Natural killer cell (primary cell): Measurements from ENCODE around the gene TMSB4X. TPM values are rescaled to one million over a fixed set of nuclear protein-coding genes. Genes with fewer than 3 reads are reported as not detected.
"Not testable (repeated sequence)": the region's sequence is repeated elsewhere in the genome, so short reads cannot be mapped to it uniquely, and the experiment has no call there.

Experiments used
- ATAC-seq, 3 donors: fragments of 150-1000 bp in 2 of 3; fragments of 200-7000 bp in 1 of 3; cut with Tn5 transposase; 1 replicate in 1 of 3; 2 replicates in 2 of 3; pipeline ENCODE4 v1.10.0; 2021; ENCODE audit warnings: mild to moderate bottlenecking in 2 of 3, moderate library complexity in 2 of 3
- DNase-seq, 2 donors: peaks; one replicate each; pipeline versions ENCODE4 v3.0.0 to v3.0.0-alpha.2; 2013 to 2021; ENCODE audit warnings: mixed read lengths in 1 of 2
- H3K27ac ChIP-seq: one replicate; pipeline ENCODE4 v1.5.1; 2013; ENCODE audit warnings: mild to moderate bottlenecking, low read length
- H3K27me3 ChIP-seq: one replicate; pipeline ENCODE4 v1.6.1; 2013; ENCODE audit warnings: low read length; ENCODE audit not compliant: control insufficient read depth, insufficient read depth
- H3K36me3 ChIP-seq: one replicate; pipeline ENCODE4 v1.6.1; 2013; ENCODE audit warnings: low read length; ENCODE audit not compliant: control insufficient read depth, insufficient read depth
- H3K4me1 ChIP-seq: one replicate; pipeline ENCODE4 v1.6.1; 2013; ENCODE audit warnings: low read length; ENCODE audit not compliant: control insufficient read depth, insufficient read depth
- H3K4me3 ChIP-seq: one replicate; pipeline ENCODE4 v1.5.1; 2013; ENCODE audit warnings: low read length
- H3K9me3 ChIP-seq: one replicate; pipeline ENCODE4 v1.6.1; 2013; ENCODE audit warnings: low read length; ENCODE audit not compliant: control insufficient read depth, insufficient read depth
- H3K27ac Mint-ChIP-seq, 2 donors: one replicate each; pipeline ENCODE4 v1.8.0; 2022; ENCODE audit warnings: mild to moderate bottlenecking in 2 of 2, mixed read lengths in 2 of 2, moderate library complexity in 1 of 2
- H3K27me3 Mint-ChIP-seq, 2 donors: one replicate each; pipeline ENCODE4 v1.8.0; 2022; ENCODE audit warnings: low read depth in 2 of 2, mixed read lengths in 2 of 2
- H3K36me3 Mint-ChIP-seq: one replicate; pipeline ENCODE4 v1.8.0; 2022; ENCODE audit warnings: mixed read lengths
- H3K4me1 Mint-ChIP-seq, 2 donors: one replicate each; pipeline ENCODE4 v1.8.0; 2022; ENCODE audit warnings: mixed read lengths in 2 of 2
- H3K4me3 Mint-ChIP-seq: one replicate; pipeline ENCODE4 v1.8.0; 2022; ENCODE audit warnings: mild to moderate bottlenecking, moderate library complexity, mixed read lengths
- H3K9me3 Mint-ChIP-seq, 2 donors: one replicate each; pipeline ENCODE4 v1.8.0; 2022; ENCODE audit warnings: mixed read lengths in 2 of 2
- CTCF ChIP-seq: fragments of 200-600 bp; IDR thresholded peaks from one replicate; pipeline ENCODE4 v1.8.0; 2022; ENCODE audit warnings: antibody characterized with exemption
- WGBS: methylation state at CpG from one replicate; pipeline ENCODE4 v1.1.7; 2013; ENCODE audit warnings: missing lambda C conversion rate; ENCODE audit not compliant: insufficient coverage; 5-methylcytosine and 5-hydroxymethylcytosine counted together
- intact Hi-C: fragments of 100-400 bp; cut with micrococcal nuclease; formaldehyde crosslinking; loops from one replicate; pipeline ENCODE4 v1.14.2; 2022
- total RNA-seq, 4 donors: library from RNA; stranded (reverse); fragments of 120-200 nt in 1 of 4; gene quantifications; one replicate each; pipeline versions ENCODE4 v1.2.3 to v1.2.4, GENCODE V29; 2013 to 2022

The TMSB4X gene
- total RNA-seq, 3 donors from 2014 or later (not counting 1 experiment from before 2014, with no cell fraction given): 5,049 to 6,005 (median 5,892) TPM

- Histone ChIP-seq H3K36me3 (no peaks in the 10 kb centered on the region), H3K4me1 (no peaks in the 10 kb centered on the region), H3K9me3 (no peaks in the 10 kb centered on the region), H3K27me3 (no peaks in the 10 kb centered on the region), H3K4me3 (no peak overlapping the region), H3K27ac (no peak overlapping the region)
- TF ChIP-seq CTCF: no peak
- H3K36me3 Mint-ChIP-seq: no peaks in the 10 kb centered on the region
- ATAC-seq (no peak), DNase-seq (no peak)
- peaks cover 0 to 36% of the 10 kb centered on the region in 2 donors for H3K27me3 Mint-ChIP-seq
- H3K27ac Mint-ChIP-seq: no peak overlapping the region
- intact Hi-C loops: no loop called here
- no peaks in the 10 kb centered on the region for H3K9me3 Mint-ChIP-seq
- no peak overlapping the region for H3K4me3 Mint-ChIP-seq
- WGBS: no CpG with 5 or more reads among the region's 1 CpG
- no peaks in the 10 kb centered on the region for H3K4me1 Mint-ChIP-seq
Observed at GRCh38 chrX:12932244-12932643, 42.7 kb upstream of the TMSB4X start.

- H3K27ac Mint-ChIP-seq: no peak overlapping the region
- no peaks in the 10 kb centered on the region for H3K9me3 Mint-ChIP-seq
- ATAC-seq: no peak
- no peak for DNase-seq
- H3K4me3 Mint-ChIP-seq: no peak overlapping the region
- H3K4me1 Mint-ChIP-seq: no peaks in the 10 kb centered on the region
- no peak for TF ChIP-seq CTCF
- WGBS: 98% methylated on average over 5 of the region's 5 CpGs
- H3K36me3 ChIP-seq: no peaks in the 10 kb centered on the region
- no peaks in the 10 kb centered on the region for H3K27me3 ChIP-seq
- H3K27me3 Mint-ChIP-seq: peaks cover 0 to 30% of the 10 kb centered on the region in 2 donors
- no peaks in the 10 kb centered on the region for H3K9me3 ChIP-seq
- H3K4me3 ChIP-seq: no peak overlapping the region
- intact Hi-C loops: no loop called here
- H3K36me3 Mint-ChIP-seq: no peaks in the 10 kb centered on the region
- H3K27ac ChIP-seq: no peak overlapping the region
- no peaks in the 10 kb centered on the region for H3K4me1 ChIP-seq
Observed at GRCh38 chrX:12934850-12935249, 40.1 kb upstream of the TMSB4X start.

GRCh38 chrX:12936947-12937346, 38.0 kb upstream of the TMSB4X start:
- Mint-ChIP-seq H3K4me1 (peaks cover 0 to 13% of the 10 kb centered on the region in 2 donors), H3K9me3 (no peaks in the 10 kb centered on the region), H3K36me3 (no peaks in the 10 kb centered on the region), H3K27me3 (peaks cover 0 to 35% of the 10 kb centered on the region in 2 donors), H3K4me3 (no peak overlapping the region), H3K27ac (no peak overlapping the region)
- H3K27me3 ChIP-seq: no peaks in the 10 kb centered on the region
- DNase-seq: no peak
- no peaks in the 10 kb centered on the region for H3K36me3 ChIP-seq
- H3K9me3 ChIP-seq: no peaks in the 10 kb centered on the region
- intact Hi-C loops: no loop called here
- no peak for ATAC-seq
- no peak overlapping the region for H3K4me3 ChIP-seq
- no peaks in the 10 kb centered on the region for H3K4me1 ChIP-seq
- WGBS: no CpG with 5 or more reads among the region's 1 CpG
- H3K27ac ChIP-seq: no peak overlapping the region
- TF ChIP-seq CTCF: no peak

- H3K4me1 ChIP-seq, H3K4me3 ChIP-seq, H3K27ac Mint-ChIP-seq, H3K4me3 Mint-ChIP-seq, DNase-seq, H3K9me3 Mint-ChIP-seq, H3K9me3 ChIP-seq, H3K36me3 Mint-ChIP-seq, ATAC-seq, H3K27me3 ChIP-seq, H3K27ac ChIP-seq, H3K36me3 ChIP-seq, intact Hi-C loops: not testable (repeated sequence)
- Mint-ChIP-seq H3K27me3 (peaks cover 0 to 32% of the 10 kb centered on the region in 2 donors), H3K4me1 (peaks cover 0 to 13% of the 10 kb centered on the region in 2 donors)
- WGBS: 84% methylated on average over 8 of the region's 9 CpGs
Observed at GRCh38 chrX:12940471-12940870, 34.4 kb upstream of the TMSB4X start.

- H3K27ac ChIP-seq, H3K36me3 ChIP-seq, H3K27me3 ChIP-seq, H3K9me3 Mint-ChIP-seq, H3K9me3 ChIP-seq, H3K27ac Mint-ChIP-seq, ATAC-seq, H3K4me3 Mint-ChIP-seq, H3K4me3 ChIP-seq, intact Hi-C loops, DNase-seq, H3K36me3 Mint-ChIP-seq: not testable (repeated sequence)
- Mint-ChIP-seq H3K27me3 (peaks cover 0 to 32% of the 10 kb centered on the region in 2 donors), H3K4me1 (peaks cover 17 to 18% of the 10 kb centered on the region in 2 donors)
- peaks cover 19% of the 10 kb centered on the region for H3K4me1 ChIP-seq
- 100% methylated on average over 3 of the region's 6 CpGs for WGBS
Observed at GRCh38 chrX:12943592-12943991, 31.3 kb upstream of the TMSB4X start.

- H3K4me1 ChIP-seq: peaks cover 28% of the 10 kb centered on the region
- H3K27me3 ChIP-seq, ATAC-seq, H3K36me3 Mint-ChIP-seq, H3K4me3 Mint-ChIP-seq, H3K4me3 ChIP-seq, H3K27ac Mint-ChIP-seq, H3K9me3 ChIP-seq, H3K27ac ChIP-seq, H3K36me3 ChIP-seq, intact Hi-C loops, DNase-seq, H3K9me3 Mint-ChIP-seq: not testable (repeated sequence)
- Mint-ChIP-seq H3K27me3 (peaks cover 0 to 28% of the 10 kb centered on the region in 2 donors), H3K4me1 (peaks cover 21 to 27% of the 10 kb centered on the region in 2 donors)
- no CpG with 5 or more reads among the region's 4 CpGs for WGBS
Observed at GRCh38 chrX:12944452-12944851, 30.5 kb upstream of the TMSB4X start.
